Bronchial epithelial cell (primary cell): ENCODE results near the gene SRMS. TPM values are rescaled to one million over a fixed set of nuclear protein-coding genes. Genes with fewer than 3 reads are reported as not detected.

Source experiments
- DNase-seq: peaks from one replicate; pipeline ENCODE4 v3.0.0-alpha.2; 2010; ENCODE audit warnings: low read depth
- FAIRE-seq: peaks from 2 replicates; lab custom pipeline; 2011; peaks lifted over from hg19 to GRCh38; lab: Jason Lieb, UNC
- H3K27me3 ChIP-seq: 2 replicates; pipeline ENCODE4 v1.5.1; 2011; ENCODE audit warnings: low read length; ENCODE audit not compliant: control insufficient read depth, insufficient read depth
- H3K36me3 ChIP-seq: 2 replicates; pipeline ENCODE4 v1.5.1; 2011; ENCODE audit warnings: low read length; ENCODE audit not compliant: control insufficient read depth, insufficient read depth
- H3K4me3 ChIP-seq: 2 replicates; pipeline ENCODE4 v1.5.1; 2011; ENCODE audit warnings: mild to moderate bottlenecking, low read depth, low read length, control low read depth
- total RNA-seq: library from RNA; depleted of rRNA; stranded (reverse); fragments of >200 nt; gene quantifications from 2 replicates; pipeline ENCODE4 v1.2.1, GENCODE V29; 2014
- TF ChIP-seq, protein P1 (sequence below): IDR thresholded peaks from 2 replicates; pipeline ENCODE4 v1.5.1; 2011; ENCODE audit warnings: mild to moderate bottlenecking, moderate library complexity, low read length, control low read depth, inconsistent platforms; ENCODE audit not compliant: insufficient read depth, severe bottlenecking

SRMS gene
- total RNA-seq, 1 donor from 2014 or later = 0.79 TPM

GRCh38 chr20:63533871-63534393 lies 13.6 kb downstream of the SRMS start:
- peaks cover 1% of the 10 kb centered on the region for H3K36me3 ChIP-seq
- H3K4me3 ChIP-seq = no peak overlapping the region
- TF ChIP-seq, protein P1, sequence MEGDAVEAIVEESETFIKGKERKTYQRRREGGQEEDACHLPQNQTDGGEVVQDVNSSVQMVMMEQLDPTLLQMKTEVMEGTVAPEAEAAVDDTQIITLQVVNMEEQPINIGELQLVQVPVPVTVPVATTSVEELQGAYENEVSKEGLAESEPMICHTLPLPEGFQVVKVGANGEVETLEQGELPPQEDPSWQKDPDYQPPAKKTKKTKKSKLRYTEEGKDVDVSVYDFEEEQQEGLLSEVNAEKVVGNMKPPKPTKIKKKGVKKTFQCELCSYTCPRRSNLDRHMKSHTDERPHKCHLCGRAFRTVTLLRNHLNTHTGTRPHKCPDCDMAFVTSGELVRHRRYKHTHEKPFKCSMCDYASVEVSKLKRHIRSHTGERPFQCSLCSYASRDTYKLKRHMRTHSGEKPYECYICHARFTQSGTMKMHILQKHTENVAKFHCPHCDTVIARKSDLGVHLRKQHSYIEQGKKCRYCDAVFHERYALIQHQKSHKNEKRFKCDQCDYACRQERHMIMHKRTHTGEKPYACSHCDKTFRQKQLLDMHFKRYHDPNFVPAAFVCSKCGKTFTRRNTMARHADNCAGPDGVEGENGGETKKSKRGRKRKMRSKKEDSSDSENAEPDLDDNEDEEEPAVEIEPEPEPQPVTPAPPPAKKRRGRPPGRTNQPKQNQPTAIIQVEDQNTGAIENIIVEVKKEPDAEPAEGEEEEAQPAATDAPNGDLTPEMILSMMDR = no peak
- H3K27me3 ChIP-seq = no peaks in the 10 kb centered on the region
- peak; percentile 64 for DNase-seq
- FAIRE-seq = no peak

DNA sequence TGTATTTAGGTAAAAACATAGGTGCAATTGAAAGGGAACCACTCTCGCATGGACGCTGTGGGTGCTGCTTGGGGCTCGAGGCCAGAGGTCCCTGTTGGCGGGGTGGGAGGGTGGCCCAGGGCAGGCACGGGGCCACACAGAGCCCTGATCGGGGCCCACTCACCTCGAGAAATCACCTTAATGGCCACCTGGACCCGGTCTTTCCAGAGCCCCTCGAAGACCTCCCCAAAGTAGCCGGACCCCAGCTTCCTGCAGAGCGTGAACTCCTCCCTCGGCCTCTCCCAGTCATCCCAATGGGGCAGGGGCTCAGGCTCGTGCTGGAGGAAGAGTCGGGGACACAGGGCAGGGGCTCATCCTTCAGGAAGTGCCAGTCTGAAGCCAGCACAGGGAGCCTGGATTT lies 14.2 kb downstream of the SRMS start:
- DNase-seq (no peak), FAIRE-seq (no peak)
- Histone ChIP-seq H3K27me3 (no peaks in the 10 kb centered on the region), H3K4me3 (no peak overlapping the region), H3K36me3 (peaks cover 1% of the 10 kb centered on the region)
- TF ChIP-seq, protein P1 = no peak

GRCh38 chr20:63532449-63532971 lies 15.0 kb downstream of the SRMS start:
- no peak for DNase-seq
- TF ChIP-seq, protein P1 = no peak
- Histone ChIP-seq H3K36me3 (peaks cover 1% of the 10 kb centered on the region), H3K27me3 (no peaks in the 10 kb centered on the region), H3K4me3 (no peak overlapping the region)
- FAIRE-seq = peak; percentile 13

GRCh38 chr20:63531686-63532448 lies 15.7 kb downstream of the SRMS start:
- TF ChIP-seq, protein P1 = no peak
- DNase-seq (no peak), FAIRE-seq (peak; percentile 99)
- peaks cover 1% of the 10 kb centered on the region for H3K36me3 ChIP-seq
- H3K4me3 ChIP-seq = no peak overlapping the region
- no peaks in the 10 kb centered on the region for H3K27me3 ChIP-seq

DNA sequence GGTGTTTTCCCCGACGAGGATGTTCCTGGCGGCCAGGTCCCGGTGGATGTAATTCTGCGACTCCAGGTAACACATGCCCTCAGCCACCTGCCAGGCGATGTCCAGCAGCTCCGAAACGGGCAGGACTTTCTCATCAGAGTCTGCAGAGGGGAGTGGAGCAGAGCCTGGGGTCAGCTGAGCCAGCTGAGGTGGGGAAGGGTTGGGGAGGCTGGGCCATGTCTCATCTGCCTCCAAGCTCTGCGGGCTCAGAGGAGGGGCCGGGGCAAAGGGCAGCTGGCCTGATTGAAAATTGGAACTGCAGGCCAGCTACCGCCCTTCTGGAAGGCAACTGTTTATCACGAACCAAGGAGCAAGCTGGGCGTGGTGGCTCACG lies 16.8 kb downstream of the SRMS start:
- no peak for FAIRE-seq
- H3K36me3 ChIP-seq = peaks cover 1% of the 10 kb centered on the region

More for the DNA sequence above, 16.8 kb downstream of the SRMS start:
- TF ChIP-seq, protein P1 = no peak
- no peaks in the 10 kb centered on the region for H3K27me3 ChIP-seq
- no peak overlapping the region for H3K4me3 ChIP-seq
- no peak for DNase-seq
